ENCODE measurements around the gene PRKAR1A.

DNA sequence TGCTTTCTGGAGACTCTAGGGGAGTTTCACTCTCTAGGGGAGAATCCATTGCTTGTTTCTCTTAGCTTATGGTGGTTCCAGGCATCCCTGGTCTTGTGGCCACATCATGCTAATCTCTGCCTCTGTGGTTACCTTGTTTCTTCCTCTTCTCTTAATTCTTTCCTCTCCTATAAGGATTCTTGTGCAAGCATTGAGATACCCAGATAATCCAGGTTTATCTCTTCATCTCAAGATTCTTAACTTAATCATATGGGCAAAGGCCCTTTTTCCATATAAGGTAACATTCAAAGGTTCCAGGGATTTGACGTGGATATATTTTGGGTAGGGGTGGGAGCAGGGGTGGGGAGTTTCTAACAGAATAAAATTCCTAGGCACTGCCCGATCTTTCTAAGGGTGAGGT is 56.4 kb downstream of the PRKAR1A start:
- no peak for TF ChIP-seq RARB (CRISPR knock-in tag; IDR thresholded peaks at IDR 0.05)
- no peak for TF ChIP-seq ZFP3 (CRISPR knock-in tag; IDR thresholded peaks at IDR 0.05)
- TF ChIP-seq BACH2 (CRISPR knock-in tag; IDR thresholded peaks at IDR 0.05; ENCODE audit: borderline replicate concordance): no peak
- TF ChIP-seq, protein P1, sequence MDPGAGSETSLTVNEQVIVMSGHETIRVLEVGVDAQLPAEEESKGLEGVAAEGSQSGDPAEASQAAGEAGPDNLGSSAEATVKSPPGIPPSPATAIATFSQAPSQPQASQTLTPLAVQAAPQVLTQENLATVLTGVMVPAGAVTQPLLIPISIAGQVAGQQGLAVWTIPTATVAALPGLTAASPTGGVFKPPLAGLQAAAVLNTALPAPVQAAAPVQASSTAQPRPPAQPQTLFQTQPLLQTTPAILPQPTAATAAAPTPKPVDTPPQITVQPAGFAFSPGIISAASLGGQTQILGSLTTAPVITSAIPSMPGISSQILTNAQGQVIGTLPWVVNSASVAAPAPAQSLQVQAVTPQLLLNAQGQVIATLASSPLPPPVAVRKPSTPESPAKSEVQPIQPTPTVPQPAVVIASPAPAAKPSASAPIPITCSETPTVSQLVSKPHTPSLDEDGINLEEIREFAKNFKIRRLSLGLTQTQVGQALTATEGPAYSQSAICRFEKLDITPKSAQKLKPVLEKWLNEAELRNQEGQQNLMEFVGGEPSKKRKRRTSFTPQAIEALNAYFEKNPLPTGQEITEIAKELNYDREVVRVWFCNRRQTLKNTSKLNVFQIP (CRISPR knock-in tag; IDR thresholded peaks at IDR 0.05; ENCODE audit: borderline replicate concordance, low read depth): no peak
- no peak for TF ChIP-seq CSDC2 (CRISPR knock-in tag; IDR thresholded peaks at IDR 0.05)

Measured in SK-N-SH treated with all-trans-retinoic acid at 6 μM for 48 hours (cell line).